Large intestine (tissue), 12 donors: ENCODE results near the gene DNAH11. TPM values are rescaled to one million over a fixed set of nuclear protein-coding genes. Genes with fewer than 3 reads are reported as not detected.

ENCODE experiments used
- DNase-seq, 2 donors: peaks; one replicate each; pipeline versions ENCODE4 v3.0.0 to v3.0.0-alpha.2; 2013
- H3K27ac ChIP-seq: one replicate; pipeline ENCODE4 v1.5.1; 2013; ENCODE audit warnings: low read length
- H3K27me3 ChIP-seq: 2 replicates; pipeline ENCODE4 v1.6.1; 2013; ENCODE audit warnings: low read length; ENCODE audit not compliant: control insufficient read depth, insufficient read depth
- H3K36me3 ChIP-seq: 2 replicates; pipeline ENCODE4 v1.6.1; 2013; ENCODE audit warnings: low read length; ENCODE audit not compliant: control insufficient read depth, insufficient read depth
- H3K4me1 ChIP-seq: one replicate; pipeline ENCODE4 v1.6.1; 2013; ENCODE audit warnings: low read length; ENCODE audit not compliant: control insufficient read depth, insufficient read depth
- H3K4me3 ChIP-seq: one replicate; pipeline ENCODE4 v1.5.1; 2013; ENCODE audit warnings: low read length
- H3K9me3 ChIP-seq: one replicate; pipeline ENCODE4 v1.6.1; 2013; ENCODE audit warnings: mild to moderate bottlenecking, low read depth, low read length, moderate library complexity; ENCODE audit not compliant: control insufficient read depth
- WGBS: methylation state at CpG from one replicate; pipeline ENCODE4 v1.1.5; 2013; ENCODE audit warnings: low lambda C conversion rate; ENCODE audit not compliant: insufficient coverage; 5-methylcytosine and 5-hydroxymethylcytosine counted together
- long read RNA-seq, 11 donors: transcript quantifications; one replicate each; lab custom pipeline, GENCODE V29; 2026
- polyA plus RNA-seq: library from polyadenylated mRNA; unstranded; fragments of 120-200 nt; gene quantifications from one replicate; pipeline ENCODE4 v1.2.1, GENCODE V29; 2013

Gene DNAH11, protein sequence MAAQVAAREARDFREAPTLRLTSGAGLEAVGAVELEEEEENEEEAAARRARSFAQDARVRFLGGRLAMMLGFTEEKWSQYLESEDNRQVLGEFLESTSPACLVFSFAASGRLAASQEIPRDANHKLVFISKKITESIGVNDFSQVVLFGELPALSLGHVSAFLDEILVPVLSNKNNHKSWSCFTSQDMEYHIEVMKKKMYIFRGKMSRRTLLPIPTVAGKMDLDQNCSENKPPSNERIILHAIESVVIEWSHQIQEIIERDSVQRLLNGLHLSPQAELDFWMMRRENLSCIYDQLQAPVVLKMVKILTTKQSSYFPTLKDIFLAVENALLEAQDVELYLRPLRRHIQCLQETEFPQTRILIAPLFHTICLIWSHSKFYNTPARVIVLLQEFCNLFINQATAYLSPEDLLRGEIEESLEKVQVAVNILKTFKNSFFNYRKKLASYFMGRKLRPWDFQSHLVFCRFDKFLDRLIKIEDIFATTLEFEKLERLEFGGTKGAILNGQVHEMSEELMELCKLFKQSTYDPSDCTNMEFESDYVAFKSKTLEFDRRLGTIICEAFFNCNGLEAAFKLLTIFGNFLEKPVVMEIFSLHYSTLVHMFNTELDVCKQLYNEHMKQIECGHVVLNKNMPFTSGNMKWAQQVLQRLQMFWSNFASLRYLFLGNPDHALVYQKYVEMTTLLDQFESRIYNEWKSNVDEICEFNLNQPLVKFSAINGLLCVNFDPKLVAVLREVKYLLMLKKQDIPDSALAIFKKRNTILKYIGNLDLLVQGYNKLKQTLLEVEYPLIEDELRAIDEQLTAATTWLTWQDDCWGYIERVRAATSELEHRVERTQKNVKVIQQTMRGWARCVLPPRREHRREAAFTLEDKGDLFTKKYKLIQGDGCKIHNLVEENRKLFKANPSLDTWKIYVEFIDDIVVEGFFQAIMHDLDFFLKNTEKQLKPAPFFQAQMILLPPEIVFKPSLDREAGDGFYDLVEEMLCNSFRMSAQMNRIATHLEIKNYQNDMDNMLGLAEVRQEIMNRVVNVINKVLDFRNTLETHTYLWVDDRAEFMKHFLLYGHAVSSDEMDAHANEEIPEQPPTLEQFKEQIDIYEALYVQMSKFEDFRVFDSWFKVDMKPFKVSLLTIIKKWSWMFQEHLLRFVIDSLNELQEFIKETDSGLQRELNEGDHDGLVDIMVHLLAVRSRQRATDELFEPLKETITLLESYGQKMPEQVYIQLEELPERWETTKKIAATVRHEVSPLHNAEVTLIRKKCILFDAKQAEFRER (N-terminal part only)
- 0.40 TPM for polyA plus RNA-seq
- long read RNA-seq, donor 1: 0 reads
- long read RNA-seq, donor 2: 0 reads
- long read RNA-seq, donor 3: 0 reads
- long read RNA-seq, donor 4: 0 reads
- long read RNA-seq, donor 5: 0 reads
- long read RNA-seq, donor 6: 0 reads
- long read RNA-seq, donor 7: 0 reads
- long read RNA-seq, donor 8: 0 reads
- long read RNA-seq, donor 9: 0 reads
- long read RNA-seq, donor 10: 0 reads
- long read RNA-seq, donor 11: 0 reads

DNA sequence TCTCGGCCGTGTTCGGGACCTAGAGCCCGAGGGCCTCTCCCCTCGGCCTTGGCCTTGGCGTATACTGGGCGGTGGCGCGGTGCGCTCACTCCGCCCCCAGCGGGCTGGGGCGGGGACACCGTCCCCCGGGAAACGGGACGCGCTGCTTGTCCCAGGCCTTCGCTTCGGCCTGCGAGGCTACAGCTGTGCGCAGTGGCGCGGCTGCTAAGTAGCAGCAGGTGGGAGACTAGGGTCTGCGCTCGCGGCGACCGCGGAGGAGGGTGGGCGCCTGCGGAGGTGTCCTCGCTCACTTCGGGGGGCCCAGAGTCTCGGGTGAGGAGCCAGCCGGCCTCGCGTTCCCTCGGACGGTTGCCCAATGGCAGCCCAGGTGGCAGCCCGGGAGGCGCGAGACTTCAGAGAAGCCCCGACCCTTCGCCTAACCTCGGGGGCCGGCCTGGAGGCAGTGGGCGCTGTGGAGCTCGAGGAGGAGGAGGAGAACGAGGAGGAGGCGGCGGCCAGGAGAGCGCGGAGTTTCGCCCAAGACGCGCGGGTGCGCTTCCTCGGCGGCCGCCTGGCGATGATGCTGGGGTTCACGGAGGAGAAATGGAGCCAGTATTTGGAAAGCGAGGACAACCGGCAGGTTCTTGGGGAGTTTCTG, at the start of gene DNAH11:
Gene DNAH11, plus strand, starts transcription at position 149 of the 637 bp plus-strand sequence. Its CDS starts 207 bp downstream, at position 356.
- Histone ChIP-seq H3K27me3 (peaks cover 48% of the 10 kb centered on the region), H3K36me3 (no peaks in the 10 kb centered on the region), H3K4me3 (peak within 1 kb of the TSS; percentile 11), H3K4me1 (no peaks in the 10 kb centered on the region), H3K27ac (no peak within 1 kb of the TSS), H3K9me3 (peaks cover 6% of the 10 kb centered on the region)
- WGBS: no CpG with 5 or more reads among the region's 66 CpGs
- DNase-seq: peak; percentile 17 to 24

DNA sequence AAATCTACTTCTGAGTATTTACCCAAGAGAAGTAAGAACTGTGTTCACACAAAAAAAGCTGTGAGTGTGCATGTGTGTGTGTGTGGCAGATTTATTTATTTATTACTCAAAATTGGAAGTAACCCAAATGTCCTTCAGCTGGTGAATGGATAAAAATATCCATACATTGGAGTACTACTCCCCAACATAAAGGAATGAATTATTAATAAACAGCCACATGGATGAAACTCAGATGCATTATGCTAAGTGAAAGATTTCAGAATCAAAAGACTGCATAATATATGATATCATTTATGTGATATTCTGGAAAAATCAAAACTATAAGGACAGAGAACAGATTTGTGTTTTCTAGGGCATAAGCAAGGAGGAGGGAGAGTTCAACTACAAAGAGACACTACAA, 47.1 kb upstream of the DNAH11 start:
- Histone ChIP-seq H3K27me3 (no peaks in the 10 kb centered on the region), H3K4me1 (no peaks in the 10 kb centered on the region), H3K9me3 (peaks cover 6% of the 10 kb centered on the region), H3K27ac (no peak overlapping the region), H3K36me3 (no peaks in the 10 kb centered on the region), H3K4me3 (no peak overlapping the region)
- DNase-seq: no peak

DNA sequence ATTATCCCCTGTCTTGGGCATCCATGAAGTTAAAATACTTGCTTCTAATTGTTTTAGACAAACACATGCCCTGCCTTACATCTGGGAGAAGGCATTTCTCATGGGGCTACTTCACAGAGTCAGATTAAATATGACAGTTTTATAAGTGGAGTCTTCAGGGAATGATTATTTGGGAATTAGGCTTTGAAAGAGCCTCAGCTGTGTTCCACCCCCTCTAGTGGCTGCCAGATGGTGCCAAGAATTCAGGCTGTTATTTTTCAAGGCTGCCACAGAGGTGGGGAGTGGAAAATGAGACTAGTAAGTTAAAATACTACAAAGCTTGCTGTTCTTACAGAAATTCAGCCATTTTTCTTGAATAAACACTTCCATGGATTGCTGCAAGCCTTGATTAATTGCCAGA, 45.8 kb upstream of the DNAH11 start:
- no peaks in the 10 kb centered on the region for H3K36me3 ChIP-seq
- H3K4me1 ChIP-seq: no peaks in the 10 kb centered on the region
- H3K27me3 ChIP-seq: no peaks in the 10 kb centered on the region
- DNase-seq: no peak
- no peak overlapping the region for H3K4me3 ChIP-seq
- peaks cover 6% of the 10 kb centered on the region for H3K9me3 ChIP-seq
- H3K27ac ChIP-seq: no peak overlapping the region

DNA sequence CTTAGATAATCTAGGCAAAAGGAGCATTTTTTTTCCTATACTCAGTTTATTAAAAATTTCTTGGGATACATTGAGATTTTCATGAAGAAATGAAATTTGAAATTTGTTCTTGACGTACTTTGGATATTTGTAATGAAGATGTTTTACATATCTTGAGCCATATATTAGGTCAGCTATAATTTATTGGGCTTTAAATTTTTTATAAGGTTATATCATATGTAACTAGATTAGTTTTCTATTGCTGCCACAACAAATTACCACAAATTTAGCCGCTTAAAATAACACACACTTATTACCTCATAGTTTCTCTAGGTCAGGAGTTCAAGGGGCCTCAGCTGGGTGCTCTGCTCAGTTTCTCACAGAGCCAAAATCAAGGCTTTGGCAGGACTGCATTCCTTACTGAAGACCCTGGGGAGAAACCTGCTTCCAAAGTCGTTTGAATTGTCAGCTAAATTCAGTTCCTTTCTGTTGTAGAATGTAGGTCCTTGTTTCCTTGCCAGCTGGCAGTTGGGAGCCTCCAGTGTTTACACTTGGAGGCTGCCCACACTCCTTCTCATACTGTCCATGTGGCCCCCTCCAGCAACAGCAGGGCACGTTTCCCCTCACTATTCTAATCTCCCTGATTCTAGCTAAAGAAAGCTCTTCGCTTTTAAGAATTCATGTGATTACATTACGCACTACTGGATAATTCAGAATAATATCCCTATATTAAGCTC, 42.6 kb upstream of the DNAH11 start:
- H3K27me3 ChIP-seq: no peaks in the 10 kb centered on the region
- 100% methylated on average over 2 of the region's 6 CpGs for WGBS
- H3K36me3 ChIP-seq: no peaks in the 10 kb centered on the region
- no peak overlapping the region for H3K4me3 ChIP-seq
- H3K4me1 ChIP-seq: no peaks in the 10 kb centered on the region
- DNase-seq: no peak
- H3K27ac ChIP-seq: no peak overlapping the region
- no peaks in the 10 kb centered on the region for H3K9me3 ChIP-seq

DNA sequence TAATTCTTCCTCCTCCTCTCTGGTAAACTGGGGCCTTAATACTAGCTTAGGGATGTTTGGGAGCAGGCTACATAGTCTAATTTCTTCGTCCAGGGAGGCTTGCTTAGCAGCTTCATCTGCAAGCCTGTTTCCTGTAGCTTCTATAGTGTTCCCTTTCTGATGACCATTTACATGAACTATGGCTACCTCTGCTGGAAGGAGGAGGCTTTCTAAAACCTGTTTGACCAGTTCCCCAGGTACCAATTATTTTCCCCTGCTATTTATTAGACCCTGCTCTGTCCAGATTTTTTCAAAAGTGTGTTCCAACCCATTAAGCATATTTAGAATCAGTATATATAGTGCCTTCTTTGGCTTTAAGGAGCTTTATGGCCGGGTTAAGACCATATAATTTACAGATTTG, 38.8 kb upstream of the DNAH11 start:
- Histone ChIP-seq H3K36me3 (no peaks in the 10 kb centered on the region), H3K9me3 (no peaks in the 10 kb centered on the region), H3K4me1 (no peaks in the 10 kb centered on the region), H3K27me3 (no peaks in the 10 kb centered on the region), H3K27ac (no peak overlapping the region), H3K4me3 (no peak overlapping the region)
- no CpG with 5 or more reads among the region's 2 CpGs for WGBS
- DNase-seq: no peak

DNA sequence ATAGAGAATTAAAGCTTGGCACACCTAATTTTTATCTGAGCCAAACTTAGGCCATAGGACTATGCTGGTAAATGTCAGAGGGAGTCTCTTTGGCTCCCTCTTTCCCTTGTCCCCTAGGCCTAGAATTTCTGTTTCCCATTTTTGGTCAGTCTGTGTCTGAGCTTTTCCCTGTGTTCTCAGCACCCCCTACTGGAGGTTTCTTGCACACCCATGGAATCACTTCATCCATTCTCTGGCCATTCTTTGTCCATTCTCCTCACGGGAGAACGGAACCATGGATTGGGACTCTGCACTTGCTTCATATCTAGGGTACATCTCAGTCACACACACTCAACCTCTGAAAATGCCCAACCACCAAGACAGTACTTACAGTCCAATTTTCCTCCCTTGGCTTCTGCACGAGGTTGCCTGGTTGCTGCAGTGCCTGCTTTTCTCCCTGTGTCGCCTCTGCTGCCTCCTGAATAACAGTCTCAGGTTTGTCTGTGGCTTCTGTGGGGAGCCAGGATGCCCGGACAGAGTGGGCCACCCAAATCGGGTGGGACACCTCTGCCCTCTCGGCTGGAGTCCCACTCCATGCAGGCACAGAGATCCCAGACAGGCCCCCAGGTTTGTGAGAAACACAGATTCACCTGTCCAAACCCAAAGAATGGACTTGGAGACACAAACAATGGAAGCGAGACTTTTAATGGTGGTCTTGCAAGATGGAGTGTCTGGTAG, 35.1 kb upstream of the DNAH11 start:
- Histone ChIP-seq H3K36me3 (no peaks in the 10 kb centered on the region), H3K27ac (no peak overlapping the region), H3K4me1 (no peaks in the 10 kb centered on the region), H3K9me3 (no peaks in the 10 kb centered on the region), H3K4me3 (no peak overlapping the region), H3K27me3 (no peaks in the 10 kb centered on the region)
- no peak for DNase-seq
- WGBS: no CpG with 5 or more reads among the region's 8 CpGs

DNA sequence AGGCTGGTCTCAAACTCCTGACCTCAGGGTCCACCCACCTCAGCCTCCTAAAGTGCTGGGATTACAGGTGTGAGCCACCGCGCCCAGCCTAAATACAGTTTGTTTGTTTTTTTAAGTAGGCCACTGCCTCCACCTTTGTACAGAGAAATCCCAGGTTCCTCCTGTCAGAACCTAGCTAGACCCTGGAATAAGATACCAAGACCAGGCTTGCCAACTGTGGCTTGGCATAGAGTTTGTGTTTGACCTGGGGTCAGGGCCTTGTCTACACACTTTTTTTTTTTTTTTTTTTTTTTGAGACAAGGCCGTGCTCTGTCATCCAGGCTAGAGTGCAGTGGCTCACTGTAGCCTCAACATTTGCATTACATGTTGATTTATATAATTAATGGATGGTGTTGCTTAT, 34.3 kb upstream of the DNAH11 start:
- Histone ChIP-seq H3K27ac (no peak overlapping the region), H3K4me3 (no peak overlapping the region), H3K27me3 (no peaks in the 10 kb centered on the region), H3K36me3 (no peaks in the 10 kb centered on the region), H3K4me1 (no peaks in the 10 kb centered on the region), H3K9me3 (no peaks in the 10 kb centered on the region)
- no peak for DNase-seq
- WGBS: no CpG with 5 or more reads among the region's 3 CpGs

DNA sequence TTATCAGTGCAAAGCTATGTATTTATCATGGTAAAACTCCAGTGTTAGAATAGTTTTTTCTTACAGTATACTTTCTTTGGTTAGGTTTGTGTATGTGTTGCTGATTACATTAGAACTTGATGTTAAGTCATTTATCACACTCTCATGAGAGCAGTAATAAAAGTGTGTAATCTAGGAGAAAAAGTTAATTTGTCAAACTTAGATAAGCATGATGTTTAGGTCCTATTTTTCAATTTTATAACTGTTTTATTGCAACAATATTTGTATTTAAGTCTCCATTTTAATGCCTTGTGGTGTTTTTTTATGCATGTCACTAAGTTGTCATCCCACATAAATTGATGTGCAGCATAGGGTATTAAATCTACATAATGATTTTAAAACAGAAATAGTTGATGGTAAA, 28.8 kb upstream of the DNAH11 start:
- Histone ChIP-seq H3K4me1 (no peaks in the 10 kb centered on the region), H3K4me3 (no peak overlapping the region), H3K9me3 (no peaks in the 10 kb centered on the region), H3K36me3 (no peaks in the 10 kb centered on the region), H3K27me3 (no peaks in the 10 kb centered on the region), H3K27ac (no peak overlapping the region)
- DNase-seq: no peak

DNA sequence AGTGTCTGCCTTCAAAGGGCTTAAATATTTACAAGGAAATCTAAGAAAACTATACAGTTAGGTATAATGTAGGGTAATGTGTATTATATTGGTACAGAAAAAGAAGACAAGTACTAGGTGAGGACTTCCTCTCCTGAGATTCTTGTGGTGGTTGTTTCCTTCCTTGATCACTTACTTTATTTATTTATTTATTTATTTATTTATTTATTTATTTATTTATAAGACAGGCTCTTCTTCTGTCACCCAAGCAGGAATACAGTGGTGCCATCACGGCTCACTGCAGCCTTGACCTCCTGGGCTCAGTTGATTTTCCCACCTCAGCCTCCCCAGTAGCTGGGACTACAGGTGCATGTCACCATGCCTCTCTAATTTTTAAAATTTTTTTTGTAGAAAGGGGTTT, 18.2 kb upstream of the DNAH11 start:
- no peak overlapping the region for H3K27ac ChIP-seq
- H3K9me3 ChIP-seq: no peaks in the 10 kb centered on the region
- H3K36me3 ChIP-seq: no peaks in the 10 kb centered on the region
- no peak for DNase-seq
- no peak overlapping the region for H3K4me3 ChIP-seq
- no peaks in the 10 kb centered on the region for H3K27me3 ChIP-seq
- H3K4me1 ChIP-seq: no peaks in the 10 kb centered on the region
- WGBS: no CpG with 5 or more reads among the region's 1 CpG
